GDM1 (cell line): ENCODE measurements around the gene MUC4.
"Not testable (repeated sequence)": the region's sequence is repeated elsewhere in the genome, so short reads cannot be mapped to it uniquely, and the experiment has no call there.

ENCODE experiments used
- DNase-seq: peaks from one replicate; lab custom pipeline; 2025; lab: John Stamatoyannopoulos, UW

The MUC4 gene

DNA sequence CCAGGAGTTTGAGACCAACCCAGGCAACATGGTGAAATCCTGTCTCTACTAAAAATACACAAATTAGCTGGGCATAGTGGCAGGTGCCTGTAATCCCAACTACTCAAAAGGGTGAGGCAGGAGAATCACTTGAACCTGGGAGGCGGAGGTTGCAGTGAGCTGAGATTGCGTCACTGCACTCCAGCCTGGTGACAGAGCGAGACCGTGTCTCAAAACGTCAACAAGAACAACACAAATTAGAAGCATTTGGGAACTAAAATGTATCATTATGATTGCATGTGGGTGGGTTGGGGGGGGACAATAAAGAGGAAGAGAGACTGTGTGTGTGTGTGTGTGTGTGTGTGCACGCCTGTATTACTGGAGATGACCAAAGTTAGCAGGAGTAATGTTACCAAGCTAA is 73.9 kb downstream of the MUC4 start:
- DNase-seq, result not testable (repeated sequence)

GRCh38 chr3:195736866-195737490 is 74.8 kb downstream of the MUC4 start:
- no peak for DNase-seq

DNA sequence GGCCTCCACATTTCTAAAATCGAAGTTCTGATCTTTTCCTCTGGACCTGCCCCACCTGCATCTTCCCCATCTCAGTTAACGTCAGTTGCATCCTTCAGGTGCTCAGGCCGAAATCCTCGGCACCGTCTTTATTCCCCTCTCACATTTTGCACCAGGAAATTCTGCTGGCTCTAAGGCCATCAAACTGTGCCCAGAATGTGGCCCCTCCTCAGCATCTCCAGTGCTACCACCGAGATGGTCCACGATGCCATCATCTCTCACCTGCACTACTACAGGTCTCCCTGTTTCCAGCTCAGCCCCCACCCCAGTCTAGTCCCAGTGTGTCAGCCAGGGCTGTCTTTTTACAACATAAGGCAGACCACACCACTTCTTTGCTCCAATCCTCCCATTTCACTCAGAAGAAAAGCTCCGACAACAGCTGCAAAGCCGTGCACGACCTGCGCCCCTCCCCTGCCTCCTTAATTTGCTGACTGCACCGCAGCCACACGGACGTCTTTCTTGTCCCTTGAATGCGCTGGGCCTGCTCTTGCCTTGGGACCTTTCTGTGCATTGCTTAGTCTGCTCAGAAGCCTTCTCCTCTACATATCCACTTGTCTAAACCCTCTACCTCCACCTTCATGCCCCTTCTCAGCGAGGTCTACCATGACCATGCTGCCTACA is 76.6 kb downstream of the MUC4 start:
- no peak for DNase-seq

DNA sequence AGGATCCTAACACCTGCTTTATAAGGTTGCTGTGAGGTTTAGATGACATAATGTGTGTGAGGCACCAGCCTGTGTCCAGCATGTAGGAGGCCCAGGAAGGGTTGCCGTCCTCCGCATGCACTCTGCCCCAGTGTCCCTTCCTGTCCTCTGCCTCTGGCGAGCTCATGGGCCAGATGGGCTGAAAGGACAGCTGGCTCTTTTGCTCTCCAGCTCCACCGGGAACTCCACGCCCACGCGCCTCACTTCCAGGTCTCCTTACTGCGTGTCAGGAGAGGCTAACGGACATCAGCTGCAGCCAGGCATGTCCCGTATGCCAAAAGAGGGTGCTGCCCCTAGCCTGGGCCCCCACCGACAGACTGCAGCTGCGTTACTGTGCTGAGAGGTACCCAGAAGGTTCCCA is 78.8 kb downstream of the MUC4 start:
- no peak for DNase-seq

- no peak for DNase-seq
Observed at GRCh38 chr3:195731356-195731905, 80.3 kb downstream of the MUC4 start.

GRCh38 chr3:195729476-195730251 is 82.1 kb downstream of the MUC4 start:
- DNase-seq, result no peak

GRCh38 chr3:195728789-195729188 is 82.9 kb downstream of the MUC4 start:
- not testable (repeated sequence) for DNase-seq

GRCh38 chr3:195727606-195728195 is 84.0 kb downstream of the MUC4 start:
- no peak for DNase-seq

DNA sequence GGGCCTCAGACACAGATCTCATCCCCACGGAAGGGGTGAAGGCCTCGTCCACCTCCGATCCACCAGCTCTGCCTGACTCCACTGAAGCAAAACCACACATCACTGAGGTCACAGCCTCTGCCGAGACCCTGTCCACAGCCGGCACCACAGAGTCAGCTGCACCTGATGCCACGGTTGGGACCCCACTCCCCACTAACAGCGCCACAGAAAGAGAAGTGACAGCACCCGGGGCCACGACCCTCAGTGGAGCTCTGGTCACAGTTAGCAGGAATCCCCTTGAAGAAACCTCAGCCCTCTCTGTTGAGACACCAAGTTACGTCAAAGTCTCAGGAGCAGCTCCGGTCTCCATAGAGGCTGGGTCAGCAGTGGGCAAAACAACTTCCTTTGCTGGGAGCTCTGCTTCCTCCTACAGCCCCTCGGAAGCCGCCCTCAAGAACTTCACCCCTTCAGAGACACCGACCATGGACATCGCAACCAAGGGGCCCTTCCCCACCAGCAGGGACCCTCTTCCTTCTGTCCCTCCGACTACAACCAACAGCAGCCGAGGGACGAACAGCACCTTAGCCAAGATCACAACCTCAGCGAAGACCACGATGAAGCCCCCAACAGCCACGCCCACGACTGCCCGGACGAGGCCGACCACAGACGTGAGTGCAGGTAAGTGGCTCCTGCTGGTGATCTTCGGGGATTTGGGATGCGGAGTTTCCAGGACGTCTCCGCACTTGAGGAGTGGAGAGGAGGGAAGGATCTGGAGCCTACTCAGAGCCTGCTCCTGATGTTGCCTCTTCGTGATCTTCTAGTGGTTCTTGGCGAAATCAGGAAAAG is 85.6 kb downstream of the MUC4 start:
- DNase-seq, result not testable (repeated sequence)

DNA sequence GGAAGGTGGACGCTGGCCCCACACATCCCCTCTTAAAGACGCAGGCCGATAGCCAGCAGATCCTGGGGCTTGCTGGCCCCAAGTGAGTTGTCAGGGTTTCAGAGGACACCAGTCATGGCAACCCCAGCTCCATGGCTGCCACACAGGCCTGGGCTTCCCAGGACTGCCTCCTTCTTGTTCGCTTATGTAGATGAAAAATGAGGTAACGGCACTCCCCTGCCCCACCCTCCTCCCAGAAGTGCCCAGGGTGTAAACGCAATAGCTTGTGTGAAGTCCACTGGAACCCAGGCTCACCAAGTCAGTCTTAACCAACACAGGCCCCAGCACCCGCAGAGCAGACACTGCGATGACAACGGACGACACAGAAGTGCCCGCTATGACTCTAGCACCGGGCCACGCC is 87.4 kb downstream of the MUC4 start:
- DNase-seq, result not testable (repeated sequence)

DNA sequence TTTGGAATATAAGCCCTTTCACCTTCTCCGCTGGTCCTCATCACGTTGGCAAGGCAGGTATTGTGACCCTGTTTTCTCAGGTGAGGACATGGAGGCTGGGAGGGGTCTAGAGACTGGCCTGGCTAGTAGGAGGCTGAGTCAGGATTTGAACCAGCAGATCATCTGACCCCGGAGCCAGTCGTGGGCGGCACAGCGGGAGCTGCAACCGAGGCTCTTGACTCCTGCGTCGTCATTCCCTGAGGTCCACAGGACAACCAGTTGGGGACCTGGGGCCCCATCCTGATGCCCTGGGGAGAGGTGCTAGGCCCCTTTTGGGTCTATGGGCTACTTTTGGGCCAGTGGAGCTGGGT is 88.8 kb downstream of the MUC4 start:
- DNase-seq, result not testable (repeated sequence)

- DNase-seq, result not testable (repeated sequence)
Observed at GRCh38 chr3:195722139-195722995, 89.4 kb downstream of the MUC4 start.

DNA sequence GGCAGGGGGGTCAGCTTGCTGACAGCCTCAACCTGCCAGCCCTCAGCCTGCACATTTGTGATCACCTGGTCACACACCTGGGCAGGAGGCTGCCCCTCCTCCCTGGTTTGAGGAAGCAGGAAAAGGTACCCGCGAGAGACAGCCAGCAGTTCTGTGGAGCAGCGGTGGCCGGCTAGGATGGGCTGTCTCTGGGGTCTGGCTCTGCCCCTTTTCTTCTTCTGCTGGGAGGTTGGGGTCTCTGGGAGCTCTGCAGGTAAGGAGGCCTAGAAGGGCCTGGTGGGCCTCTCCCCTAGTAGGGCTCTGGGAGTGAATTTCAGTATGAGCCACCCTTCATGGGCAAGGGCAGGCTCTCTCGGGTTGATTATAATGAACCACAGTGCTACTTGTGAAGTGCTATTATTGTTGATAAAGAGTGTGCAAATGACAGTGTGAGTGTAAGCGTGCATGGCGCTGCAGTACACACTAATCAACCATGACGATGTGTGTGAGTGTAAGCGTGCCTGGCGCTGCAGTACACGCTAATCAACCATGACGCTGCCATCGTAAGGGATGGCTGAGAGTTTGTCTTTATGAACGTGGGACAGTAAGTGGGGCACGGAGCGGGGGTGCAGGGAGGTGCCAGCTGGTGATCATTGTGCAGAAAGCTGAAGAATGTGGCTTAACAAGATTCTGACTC is 90.8 kb downstream of the MUC4 start, which contains the start of gene MUC20:
MUC20 (plus strand) TSS at position 148 of the 676 bp plus-strand sequence; CDS start at position 178, 30 bp downstream.
- DNase-seq, result not testable (repeated sequence)

GRCh38 chr3:195719514-195720254 is 92.0 kb downstream of the MUC4 start:
- not testable (repeated sequence) for DNase-seq

DNA sequence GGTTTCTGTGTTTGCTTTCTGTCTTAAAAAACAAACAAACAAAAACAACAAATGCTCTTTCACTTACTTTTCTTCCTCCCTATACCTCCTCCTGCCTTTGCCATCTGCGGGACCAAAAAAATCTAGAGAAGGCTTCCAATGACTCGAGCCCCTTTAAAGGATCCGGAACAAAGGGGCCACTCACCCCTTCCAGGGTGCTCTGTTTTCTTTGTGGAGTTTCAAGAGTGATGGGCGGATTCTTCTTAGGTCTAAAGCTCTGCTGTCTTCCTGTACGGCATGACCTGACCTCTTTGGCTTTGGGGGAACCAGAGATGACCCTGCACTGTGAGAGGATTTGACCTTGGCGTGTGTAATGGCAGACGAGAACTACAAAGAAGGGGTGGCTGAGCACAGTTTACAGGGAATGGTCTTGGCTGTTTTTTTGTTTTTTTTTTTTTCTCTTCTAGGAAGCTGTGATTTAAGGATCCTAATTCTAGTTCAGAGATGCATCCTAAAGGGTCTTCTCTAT is 93.2 kb downstream of the MUC4 start:
- DNase-seq, result no peak

DNA sequence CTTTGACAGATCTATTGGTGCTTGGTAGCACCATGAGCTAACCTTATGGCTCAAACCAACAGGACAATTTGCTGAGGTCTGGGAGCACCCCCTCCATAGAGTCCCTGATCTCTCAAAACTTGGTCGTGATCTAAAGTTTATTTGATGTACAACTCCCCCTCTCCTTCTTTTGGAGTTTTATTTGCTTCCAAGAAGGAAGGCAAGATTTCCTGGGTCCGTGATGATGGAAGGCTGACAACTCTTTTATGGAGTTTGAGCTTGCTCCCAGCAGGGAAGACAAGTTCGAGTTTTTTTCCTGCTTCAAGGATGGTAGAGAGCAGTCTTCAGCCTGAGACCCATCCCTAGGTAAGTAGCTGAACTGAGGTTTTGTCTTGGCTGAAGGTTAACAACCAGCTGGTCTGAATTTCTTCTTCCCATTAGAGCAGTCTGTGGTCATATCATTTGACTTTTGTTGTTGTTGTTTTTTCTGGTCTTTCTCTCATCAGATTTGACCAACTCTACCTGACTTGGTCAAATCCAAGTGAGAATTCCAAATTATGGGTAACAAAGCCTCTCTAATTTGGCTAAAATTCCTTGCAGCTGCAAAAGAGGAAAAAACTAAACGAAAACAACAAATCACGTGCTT is 93.8 kb downstream of the MUC4 start:
- DNase-seq, result no peak

GRCh38 chr3:195717416-195717815 is 94.3 kb downstream of the MUC4 start:
- no peak for DNase-seq

DNA sequence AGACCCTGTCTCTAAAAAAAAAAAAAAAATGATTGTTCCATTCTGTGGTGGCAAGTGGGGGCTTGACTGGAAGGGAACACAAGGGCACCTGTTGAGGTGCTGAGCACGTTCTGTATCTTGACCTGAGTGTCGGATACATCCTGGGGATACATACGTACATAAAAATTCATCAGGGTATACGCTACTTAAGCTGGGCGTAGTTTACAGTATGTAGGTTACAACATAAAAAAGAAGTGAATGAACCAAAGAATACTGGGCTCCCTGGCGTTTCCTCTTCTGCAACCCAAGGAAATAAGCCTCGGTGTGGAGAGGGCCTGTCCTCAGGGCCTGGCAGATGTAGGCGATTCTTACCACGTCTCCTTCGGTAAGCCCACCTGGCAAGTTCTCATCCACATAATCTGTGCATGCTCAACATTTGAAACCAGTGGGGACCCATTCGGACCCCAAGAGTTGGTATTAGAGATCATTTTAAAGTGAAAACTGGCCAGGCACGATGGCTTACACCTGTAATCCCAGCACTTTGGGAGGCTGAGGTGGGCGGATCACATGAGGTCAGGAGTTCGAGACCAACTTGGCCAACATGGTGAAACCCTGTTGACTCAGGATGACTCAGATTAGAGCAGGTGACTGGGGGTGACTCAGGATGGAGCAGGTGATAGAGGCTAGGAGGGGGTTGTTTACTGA is 96.0 kb downstream of the MUC4 start:
- no peak for DNase-seq
